K562 (cell line): Measurements from ENCODE around the gene OGDH. TPM values are rescaled to one million over a fixed set of nuclear protein-coding genes. Genes with fewer than 3 reads are reported as not detected.
A peak's percentile ranks its signal among the peaks of the same experiment; 100 is the strongest.

Experiments
- E2F3 ChIP-seq: fragments of 250-450 bp; sonication (Bioruptor Pico); IDR thresholded peaks from 2 replicates; pipeline ENCODE4 v1.4.0; 2020; ENCODE audit warnings: mild to moderate bottlenecking
- KAT8 ChIP-seq: fragments of 450-650 bp; IDR thresholded peaks from 2 replicates; pipeline ENCODE4 v1.6.1; 2016; ENCODE audit warnings: low read depth, mild to moderate bottlenecking
- MBD2 ChIP-seq: sonication (generic); IDR thresholded peaks from 2 replicates; pipeline ENCODE4 v1.6.1; 2016; ENCODE audit warnings: low read depth, borderline replicate concordance
- NRF1 ChIP-seq, 2 experiments: fragments of 450-650 bp; IDR thresholded peaks in 1 of 2; conservative IDR thresholded peaks in 1 of 2; 2 replicates each; pipeline ENCODE4 v1.6.1; 2014; ENCODE audit warnings: mild to moderate bottlenecking in 2 of 2
- PHB2 ChIP-seq: fragments of 450-650 bp; IDR thresholded peaks from 2 replicates; pipeline ENCODE4 v1.6.1; 2017; ENCODE audit warnings: low read depth
- STAT5B ChIP-seq: fragments of 250-450 bp; sonication (Bioruptor Pico); IDR thresholded peaks from 2 replicates; pipeline ENCODE4 v1.8.0; 2021; ENCODE audit warnings: mild to moderate bottlenecking, inconsistent platforms
- XRCC5 ChIP-seq: fragments of 200-400 bp; formaldehyde crosslinking; IDR thresholded peaks from 2 replicates; pipeline ENCODE4 v1.6.1; 2017; ENCODE audit warnings: low read depth, mild to moderate bottlenecking, low read length
- ZNF431 ChIP-seq: sonication (generic); formaldehyde crosslinking; IDR thresholded peaks from 2 replicates; pipeline ENCODE4 v1.8.0; 2022; ENCODE audit warnings: mild to moderate bottlenecking, missing genetic modification reagents
- polyA plus RNA-seq, 8 experiments: library from polyadenylated mRNA; depleted of rRNA in 4 of 8; stranded (reverse) in 5 of 8; unstranded in 3 of 8; fragments of >200 nt; fragmentation: Nextera tagmentation in 2 of 8; fragmentation: Illumina TruSeq in 1 of 8; extraction: Ambion mirVana in 2 of 8; extraction: Trizol in 1 of 8; gene quantifications; 2 replicates each; pipeline versions ENCODE4 v1.2.1 to v1.2.3, GENCODE V29; 2011 to 2014; ENCODE audit warnings: inconsistent platforms in 1 of 8, missing spikeins in 1 of 8
- total RNA-seq, 7 experiments: library from RNA; depleted of rRNA in 6 of 7; stranded (reverse); fragments of >200 nt in 6 of 7; fragmentation: Illumina TruSeq in 2 of 7; extraction: Trizol in 2 of 7; gene quantifications; 2 replicates each; pipeline versions ENCODE4 v1.2.1 to v1.2.3, GENCODE V29; 2011 to 2021; ENCODE audit warnings: low replicate concordance in 1 of 7
- TF ChIP-seq, protein P1 (sequence below): fragments of 450-650 bp; IDR thresholded peaks from 2 replicates; pipeline ENCODE4 v1.6.1; 2017; ENCODE audit warnings: antibody characterized with exemption, mild to moderate bottlenecking
- TF ChIP-seq, protein P2 (sequence below): fragments of 450-650 bp; IDR thresholded peaks from 2 replicates; pipeline ENCODE4 v1.6.1; 2018; ENCODE audit not compliant: partially characterized antibody
- TF ChIP-seq, protein P3 (sequence below): fragments of 450-650 bp; IDR thresholded peaks from 2 replicates; pipeline ENCODE4 v1.6.1; 2016; ENCODE audit warnings: antibody characterized with exemption
- TF ChIP-seq, protein P4 (sequence below), 2 experiments: fragments of 450-650 bp; conservative IDR thresholded peaks; 2 replicates each; pipeline ENCODE4 v1.6.1; 2017; ENCODE audit warnings: mild to moderate bottlenecking in 2 of 2, moderate library complexity in 2 of 2
- TF ChIP-seq, protein P5 (sequence below): fragments of 250-450 bp; sonication (Bioruptor Pico); IDR thresholded peaks from 2 replicates; pipeline ENCODE4 v1.5.1; 2021; ENCODE audit warnings: mild to moderate bottlenecking

OGDH gene
- total and polyA plus RNA-seq, 9 of the 15 experiments (the other 6 are each of a cell fraction or from before 2014, with no cell fraction given) = 3.1 to 80.3 (median 23.5) TPM

DNA sequence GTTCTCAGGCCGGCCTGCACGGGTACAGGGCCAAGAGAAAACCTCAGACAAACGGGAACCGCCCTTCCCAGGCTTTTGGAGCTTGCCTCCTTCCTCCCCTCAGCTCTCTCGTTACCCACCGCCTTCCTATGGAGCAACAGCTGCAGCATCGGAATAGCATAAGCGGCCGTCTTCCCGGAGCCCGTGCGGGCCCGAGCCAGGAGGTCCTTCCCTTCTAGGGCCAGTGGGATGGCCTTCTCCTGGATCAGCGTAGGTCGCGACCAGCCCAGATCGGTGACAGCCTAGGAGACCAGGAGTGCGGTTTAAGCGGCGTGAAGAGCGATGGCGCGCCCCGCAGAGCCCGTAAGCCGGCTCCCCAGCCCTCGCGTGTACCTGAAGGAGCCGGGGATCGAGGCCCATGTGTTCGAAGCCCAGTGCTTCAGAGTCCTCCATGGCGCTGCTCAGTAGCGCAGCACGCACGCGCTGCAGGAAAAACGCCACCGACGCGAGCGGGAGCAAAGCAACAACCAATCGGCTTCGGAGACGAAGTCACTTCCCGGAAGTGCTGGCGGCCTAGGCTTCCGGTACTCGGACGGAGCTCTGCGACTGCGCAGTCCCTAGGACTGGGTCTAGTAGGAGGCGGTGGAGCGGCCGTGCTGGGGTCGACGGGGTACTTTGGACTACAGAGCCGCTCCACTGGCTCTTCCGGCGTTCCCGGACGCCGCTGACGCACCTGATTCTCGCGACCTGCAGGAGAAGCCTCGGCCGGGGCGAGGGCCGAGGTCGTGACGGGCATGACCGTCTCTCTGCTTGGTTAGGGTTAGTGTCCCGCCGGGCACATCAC is 32.8 kb upstream of the OGDH start, which contains the start of gene DDX56 (continued):
- TF ChIP-seq, protein P1, sequence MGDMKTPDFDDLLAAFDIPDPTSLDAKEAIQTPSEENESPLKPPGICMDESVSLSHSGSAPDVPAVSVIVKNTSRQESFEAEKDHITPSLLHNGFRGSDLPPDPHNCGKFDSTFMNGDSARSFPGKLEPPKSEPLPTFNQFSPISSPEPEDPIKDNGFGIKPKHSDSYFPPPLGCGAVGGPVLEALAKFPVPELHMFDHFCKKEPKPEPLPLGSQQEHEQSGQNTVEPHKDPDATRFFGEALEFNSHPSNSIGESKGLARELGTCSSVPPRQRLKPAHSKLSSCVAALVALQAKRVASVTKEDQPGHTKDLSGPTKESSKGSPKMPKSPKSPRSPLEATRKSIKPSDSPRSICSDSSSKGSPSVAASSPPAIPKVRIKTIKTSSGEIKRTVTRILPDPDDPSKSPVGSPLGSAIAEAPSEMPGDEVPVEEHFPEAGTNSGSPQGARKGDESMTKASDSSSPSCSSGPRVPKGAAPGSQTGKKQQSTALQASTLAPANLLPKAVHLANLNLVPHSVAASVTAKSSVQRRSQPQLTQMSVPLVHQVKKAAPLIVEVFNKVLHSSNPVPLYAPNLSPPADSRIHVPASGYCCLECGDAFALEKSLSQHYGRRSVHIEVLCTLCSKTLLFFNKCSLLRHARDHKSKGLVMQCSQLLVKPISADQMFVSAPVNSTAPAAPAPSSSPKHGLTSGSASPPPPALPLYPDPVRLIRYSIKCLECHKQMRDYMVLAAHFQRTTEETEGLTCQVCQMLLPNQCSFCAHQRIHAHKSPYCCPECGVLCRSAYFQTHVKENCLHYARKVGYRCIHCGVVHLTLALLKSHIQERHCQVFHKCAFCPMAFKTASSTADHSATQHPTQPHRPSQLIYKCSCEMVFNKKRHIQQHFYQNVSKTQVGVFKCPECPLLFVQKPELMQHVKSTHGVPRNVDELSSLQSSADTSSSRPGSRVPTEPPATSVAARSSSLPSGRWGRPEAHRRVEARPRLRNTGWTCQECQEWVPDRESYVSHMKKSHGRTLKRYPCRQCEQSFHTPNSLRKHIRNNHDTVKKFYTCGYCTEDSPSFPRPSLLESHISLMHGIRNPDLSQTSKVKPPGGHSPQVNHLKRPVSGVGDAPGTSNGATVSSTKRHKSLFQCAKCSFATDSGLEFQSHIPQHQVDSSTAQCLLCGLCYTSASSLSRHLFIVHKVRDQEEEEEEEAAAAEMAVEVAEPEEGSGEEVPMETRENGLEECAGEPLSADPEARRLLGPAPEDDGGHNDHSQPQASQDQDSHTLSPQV = peak; percentile 85; the same call in 1 of the 2 replicates
- TF ChIP-seq MBD2 (peak; percentile 84; the same call in 1 of the 2 replicates), KAT8 (no peak), STAT5B (CRISPR knock-in tag) (no peak), PHB2 (no peak), E2F3 (CRISPR knock-in tag) (0 out of 2 replicates have a peak, but pooled peaks have one; percentile 43), NRF1 (conservative IDR thresholded peaks at IDR 0.05 in 1 of 2, IDR thresholded peaks at IDR 0.05 in 1 of 2) (peak; percentile 96 to 97), XRCC5 (no peak), ZNF431 (CRISPR knock-in tag) (peak; percentile 58; the same call in 1 of the 2 replicates)
- TF ChIP-seq, protein P2, sequence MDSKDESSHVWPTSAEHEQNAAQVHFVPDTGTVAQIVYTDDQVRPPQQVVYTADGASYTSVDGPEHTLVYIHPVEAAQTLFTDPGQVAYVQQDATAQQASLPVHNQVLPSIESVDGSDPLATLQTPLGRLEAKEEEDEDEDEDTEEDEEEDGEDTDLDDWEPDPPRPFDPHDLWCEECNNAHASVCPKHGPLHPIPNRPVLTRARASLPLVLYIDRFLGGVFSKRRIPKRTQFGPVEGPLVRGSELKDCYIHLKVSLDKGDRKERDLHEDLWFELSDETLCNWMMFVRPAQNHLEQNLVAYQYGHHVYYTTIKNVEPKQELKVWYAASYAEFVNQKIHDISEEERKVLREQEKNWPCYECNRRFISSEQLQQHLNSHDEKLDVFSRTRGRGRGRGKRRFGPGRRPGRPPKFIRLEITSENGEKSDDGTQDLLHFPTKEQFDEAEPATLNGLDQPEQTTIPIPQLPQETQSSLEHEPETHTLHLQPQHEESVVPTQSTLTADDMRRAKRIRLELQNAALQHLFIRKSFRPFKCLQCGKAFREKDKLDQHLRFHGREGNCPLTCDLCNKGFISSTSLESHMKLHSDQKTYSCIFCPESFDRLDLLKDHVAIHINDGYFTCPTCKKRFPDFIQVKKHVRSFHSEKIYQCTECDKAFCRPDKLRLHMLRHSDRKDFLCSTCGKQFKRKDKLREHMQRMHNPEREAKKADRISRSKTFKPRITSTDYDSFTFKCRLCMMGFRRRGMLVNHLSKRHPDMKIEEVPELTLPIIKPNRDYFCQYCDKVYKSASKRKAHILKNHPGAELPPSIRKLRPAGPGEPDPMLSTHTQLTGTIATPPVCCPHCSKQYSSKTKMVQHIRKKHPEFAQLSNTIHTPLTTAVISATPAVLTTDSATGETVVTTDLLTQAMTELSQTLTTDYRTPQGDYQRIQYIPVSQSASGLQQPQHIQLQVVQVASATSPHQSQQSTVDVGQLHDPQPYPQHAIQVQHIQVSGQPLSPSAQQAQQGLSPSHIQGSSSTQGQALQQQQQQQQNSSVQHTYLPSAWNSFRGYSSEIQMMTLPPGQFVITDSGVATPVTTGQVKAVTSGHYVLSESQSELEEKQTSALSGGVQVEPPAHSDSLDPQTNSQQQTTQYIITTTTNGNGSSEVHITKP = peak; percentile 10
- TF ChIP-seq, protein P3, sequence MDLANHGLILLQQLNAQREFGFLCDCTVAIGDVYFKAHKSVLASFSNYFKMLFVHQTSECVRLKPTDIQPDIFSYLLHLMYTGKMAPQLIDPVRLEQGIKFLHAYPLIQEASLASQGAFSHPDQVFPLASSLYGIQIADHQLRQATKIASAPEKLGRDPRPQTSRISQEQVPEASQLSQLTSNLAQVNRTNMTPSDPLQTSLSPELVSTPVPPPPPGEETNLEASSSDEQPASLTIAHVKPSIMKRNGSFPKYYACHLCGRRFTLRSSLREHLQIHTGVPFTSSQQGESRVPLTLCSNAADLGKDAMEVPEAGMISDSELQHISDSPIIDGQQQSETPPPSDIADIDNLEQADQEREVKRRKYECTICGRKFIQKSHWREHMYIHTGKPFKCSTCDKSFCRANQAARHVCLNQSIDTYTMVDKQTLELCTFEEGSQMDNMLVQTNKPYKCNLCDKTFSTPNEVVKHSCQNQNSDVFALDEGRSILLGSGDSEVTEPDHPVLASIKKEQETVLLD = peak; percentile 89
- TF ChIP-seq, protein P4, sequence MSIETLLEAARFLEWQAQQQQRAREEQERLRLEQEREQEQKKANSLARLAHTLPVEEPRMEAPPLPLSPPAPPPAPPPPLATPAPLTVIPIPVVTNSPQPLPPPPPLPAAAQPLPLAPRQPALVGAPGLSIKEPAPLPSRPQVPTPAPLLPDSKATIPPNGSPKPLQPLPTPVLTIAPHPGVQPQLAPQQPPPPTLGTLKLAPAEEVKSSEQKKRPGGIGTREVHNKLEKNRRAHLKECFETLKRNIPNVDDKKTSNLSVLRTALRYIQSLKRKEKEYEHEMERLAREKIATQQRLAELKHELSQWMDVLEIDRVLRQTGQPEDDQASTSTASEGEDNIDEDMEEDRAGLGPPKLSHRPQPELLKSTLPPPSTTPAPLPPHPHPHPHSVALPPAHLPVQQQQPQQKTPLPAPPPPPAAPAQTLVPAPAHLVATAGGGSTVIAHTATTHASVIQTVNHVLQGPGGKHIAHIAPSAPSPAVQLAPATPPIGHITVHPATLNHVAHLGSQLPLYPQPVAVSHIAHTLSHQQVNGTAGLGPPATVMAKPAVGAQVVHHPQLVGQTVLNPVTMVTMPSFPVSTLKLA (conservative IDR thresholded peaks at IDR 0.05) = peak; percentile 86 to 93
- TF ChIP-seq, protein P5, sequence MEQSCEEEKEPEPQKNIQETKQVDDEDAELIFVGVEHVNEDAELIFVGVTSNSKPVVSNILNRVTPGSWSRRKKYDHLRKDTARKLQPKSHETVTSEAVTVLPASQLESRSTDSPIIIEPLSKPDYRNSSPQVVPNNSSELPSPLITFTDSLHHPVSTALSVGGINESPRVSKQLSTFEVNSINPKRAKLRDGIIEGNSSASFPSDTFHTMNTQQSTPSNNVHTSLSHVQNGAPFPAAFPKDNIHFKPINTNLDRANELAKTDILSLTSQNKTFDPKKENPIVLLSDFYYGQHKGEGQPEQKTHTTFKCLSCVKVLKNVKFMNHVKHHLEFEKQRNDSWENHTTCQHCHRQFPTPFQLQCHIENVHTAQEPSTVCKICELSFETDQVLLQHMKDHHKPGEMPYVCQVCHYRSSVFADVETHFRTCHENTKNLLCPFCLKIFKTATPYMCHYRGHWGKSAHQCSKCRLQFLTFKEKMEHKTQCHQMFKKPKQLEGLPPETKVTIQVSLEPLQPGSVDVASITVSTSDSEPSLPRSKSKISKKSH (CRISPR knock-in tag) = no peak
